HCT116 (cell line): ENCODE measurements around the gene ARVCF. TPM values are rescaled to one million over a fixed set of nuclear protein-coding genes. Genes with fewer than 3 reads are reported as not detected.
A peak's percentile ranks its signal among the peaks of the same experiment; 100 is the strongest.

Experiments used
- ATAC-seq: fragments of 200-7000 bp; cut with Tn5 transposase; 2 replicates; pipeline ENCODE4 v1.9.1; 2020; ENCODE audit warnings: mild to moderate bottlenecking, moderate library complexity
- BruUV-seq: library from RNA; stranded (reverse); fragments of 400-500 nt; replicated peaks from 2 replicates; lab custom pipeline; 2021; lab: Mats Ljungman, UMichigan
- CTCF ChIA-PET: fragments of 300-600 bp; sonication (Branson Sonifier 250); formaldehyde crosslinking; loops from one replicate; lab custom pipeline; 2021; ENCODE audit warnings: antibody characterized with exemption; lab: Charles Lee
- POLR2A ChIA-PET: fragments of 300-600, 350-600 bp; sonication (Branson Sonifier 250); formaldehyde crosslinking; loops from one replicate; lab custom pipeline; 2021; ENCODE audit warnings: antibody characterized with exemption; lab: Charles Lee
- RAD21 ChIA-PET, 2 experiments: fragments of 300-600 bp; sonication (Branson Sonifier 250); formaldehyde crosslinking; loops; one replicate each; lab custom pipeline; 2023; ENCODE audit warnings: low total read pairs in 2 of 2; ENCODE audit not compliant: uncharacterized antibody in 2 of 2, unreplicated experiment in 2 of 2, low non-redundant PET in 1 of 2; lab: Charles Lee
- DNase-seq: peaks from one replicate; pipeline ENCODE4 v3.0.0-alpha.2; 2010; ENCODE audit warnings: low read depth, low spot score
- H2AFZ ChIP-seq: fragments of 200-600 bp; shearing (Covaris generic), sonication (generic); 2 replicates; pipeline ENCODE4 v1.6.1; 2017; ENCODE audit warnings: low read depth, mixed run types, mixed read lengths, antibody characterized with exemption, low read length; ENCODE audit not compliant: poor library complexity, severe bottlenecking
- H3K27ac ChIP-seq: 2 replicates; pipeline ENCODE4 v1.5.1; 2012; ENCODE audit warnings: low read depth, low read length
- H3K27me3 ChIP-seq: fragments of 200-600 bp; sonication (generic); 2 replicates; pipeline ENCODE4 v1.6.1; 2016; ENCODE audit warnings: mixed run types, low read length, mixed read lengths; ENCODE audit not compliant: insufficient read depth
- H3K36me3 ChIP-seq, 2 experiments: fragments of 200-500 bp in 1 of 2; fragments of 200-600 bp in 1 of 2; sonication (Bioruptor generic) in 1 of 2; sonication (generic) in 1 of 2; 2 replicates each; pipeline versions ENCODE4 v1.5.1 to v1.6.1; 2014 to 2016; ENCODE audit warnings: low read length in 2 of 2, inconsistent platforms in 1 of 2, mixed read lengths in 1 of 2, mixed run types in 1 of 2; ENCODE audit not compliant: insufficient read depth in 2 of 2, control insufficient read depth in 1 of 2
- H3K4me1 ChIP-seq, 2 experiments: fragments of 200-600 bp in 1 of 2; sonication (generic) in 1 of 2; 2 replicates each; pipeline versions ENCODE4 v1.5.1 to v1.6.1; 2012 to 2017; ENCODE audit warnings: low read length in 2 of 2, inconsistent platforms in 1 of 2, mild to moderate bottlenecking in 1 of 2, mixed read lengths in 1 of 2, mixed run types in 1 of 2, moderate library complexity in 1 of 2; ENCODE audit not compliant: insufficient read depth in 2 of 2, control insufficient read depth in 1 of 2
- H3K4me2 ChIP-seq: fragments of 200-600 bp; sonication (generic); 2 replicates; pipeline ENCODE4 v1.6.1; 2017; ENCODE audit warnings: mixed run types, low read length, mixed read lengths
- H3K4me3 ChIP-seq, 2 experiments: fragments of 200-600 bp in 1 of 2; sonication (generic) in 1 of 2; replicated peaks in 1 of 2; 2 replicates each; pipeline ENCODE4 v1.5.1; 2011 to 2016; ENCODE audit warnings: low read length in 2 of 2, control low read depth in 1 of 2, low read depth in 1 of 2, mild to moderate bottlenecking in 1 of 2, mixed read lengths in 1 of 2, mixed run types in 1 of 2
- H3K79me2 ChIP-seq: fragments of 200-600 bp; sonication (generic); 2 replicates; pipeline ENCODE4 v1.6.1; 2017; ENCODE audit warnings: mild to moderate bottlenecking, mixed run types, low read length, moderate library complexity, mixed read lengths; ENCODE audit not compliant: insufficient read depth
- H3K9ac ChIP-seq: fragments of 200-600 bp; sonication (generic); 2 replicates; pipeline ENCODE4 v1.6.1; 2016; ENCODE audit warnings: low read length, mixed read lengths
- H3K9me2 ChIP-seq: fragments of 200-600 bp; sonication (generic), shearing (Covaris generic); 2 replicates; pipeline ENCODE4 v1.6.1; 2017; ENCODE audit warnings: mixed run types, mild to moderate bottlenecking, moderate library complexity; ENCODE audit not compliant: insufficient read depth
- H3K9me3 ChIP-seq, 2 experiments: fragments of 200-500 bp in 1 of 2; fragments of 200-600 bp in 1 of 2; sonication (Bioruptor generic) in 1 of 2; sonication (generic) in 1 of 2; 2 replicates each; pipeline ENCODE4 v1.6.1; 2014 to 2017; ENCODE audit warnings: low read length in 2 of 2, mixed read lengths in 2 of 2, inconsistent platforms in 1 of 2, low read depth in 1 of 2, mild to moderate bottlenecking in 1 of 2, mixed run types in 1 of 2, moderate library complexity in 1 of 2; ENCODE audit not compliant: control insufficient read depth in 1 of 2, insufficient read depth in 1 of 2
- H4K20me1 ChIP-seq: fragments of 200-600 bp; sonication (generic), shearing (Covaris generic); 2 replicates; pipeline ENCODE4 v1.6.1; 2017; ENCODE audit warnings: mixed run types, mild to moderate bottlenecking, moderate library complexity; ENCODE audit not compliant: insufficient read depth
- ELF1 ChIP-seq: IDR thresholded peaks from 2 replicates; pipeline ENCODE4 v1.6.1; 2012; ENCODE audit warnings: low read depth, borderline replicate concordance
- POLR2A ChIP-seq: IDR thresholded peaks from 2 replicates; pipeline ENCODE4 v1.7.0; 2011; ENCODE audit warnings: borderline replicate concordance; ENCODE audit not compliant: insufficient read depth, insufficient read length; ENCODE audit errors: extremely low read depth
- POLR2AphosphoS5 ChIP-seq: IDR thresholded peaks from 2 replicates; pipeline ENCODE4 v1.6.1; 2011; ENCODE audit warnings: mild to moderate bottlenecking, low read depth, low read length, moderate library complexity
- RAD21 ChIP-seq: IDR thresholded peaks from 2 replicates; pipeline ENCODE4 v1.6.1; 2012; ENCODE audit warnings: low read depth, mild to moderate bottlenecking
- SP1 ChIP-seq: IDR thresholded peaks from 2 replicates; pipeline ENCODE4 v1.6.1; 2012; ENCODE audit warnings: low read depth
- YY1 ChIP-seq: IDR thresholded peaks from 2 replicates; pipeline ENCODE4 v1.6.1; 2011; ENCODE audit warnings: low read length, low read depth, moderate library complexity, mild to moderate bottlenecking; ENCODE audit not compliant: insufficient replicate concordance; ENCODE audit errors: extremely low read depth
- ZFX ChIP-seq: fragments of 450-650 bp; IDR thresholded peaks from 2 replicates; pipeline ENCODE4 v1.6.1; 2017
- intact Hi-C: fragments of 100-400 bp; cut with micrococcal nuclease; formaldehyde crosslinking; loops from 2 replicates; pipeline ENCODE4 v1.10.0; 2022
- total RNA-seq: library from RNA; stranded (reverse); gene quantifications from one replicate; pipeline ENCODE4 v1.2.1, GENCODE V29; 2021; ENCODE audit not compliant: unreplicated experiment
- TF ChIP-seq, protein P1 (sequence below): IDR thresholded peaks from 2 replicates; pipeline ENCODE4 v1.6.1; 2012
- TF ChIP-seq, protein P2 (sequence below), 3 experiments: fragments of 200-600 bp in 1 of 3; sonication (generic) in 1 of 3; IDR thresholded peaks in 2 of 3; conservative IDR thresholded peaks in 1 of 3; 2 replicates each; pipeline ENCODE4 v1.5.1; 2012 to 2017; ENCODE audit warnings: low read depth in 2 of 3, low read length in 2 of 3, antibody characterized with exemption in 1 of 3, borderline replicate concordance in 1 of 3, control low read depth in 1 of 3, mild to moderate bottlenecking in 1 of 3, mixed read lengths in 1 of 3, mixed run types in 1 of 3, moderate library complexity in 1 of 3; ENCODE audit not compliant: insufficient read depth in 1 of 3

Gene ARVCF
- total RNA-seq, 1 experiment from 2014 or later = 42.8 TPM

DNA sequence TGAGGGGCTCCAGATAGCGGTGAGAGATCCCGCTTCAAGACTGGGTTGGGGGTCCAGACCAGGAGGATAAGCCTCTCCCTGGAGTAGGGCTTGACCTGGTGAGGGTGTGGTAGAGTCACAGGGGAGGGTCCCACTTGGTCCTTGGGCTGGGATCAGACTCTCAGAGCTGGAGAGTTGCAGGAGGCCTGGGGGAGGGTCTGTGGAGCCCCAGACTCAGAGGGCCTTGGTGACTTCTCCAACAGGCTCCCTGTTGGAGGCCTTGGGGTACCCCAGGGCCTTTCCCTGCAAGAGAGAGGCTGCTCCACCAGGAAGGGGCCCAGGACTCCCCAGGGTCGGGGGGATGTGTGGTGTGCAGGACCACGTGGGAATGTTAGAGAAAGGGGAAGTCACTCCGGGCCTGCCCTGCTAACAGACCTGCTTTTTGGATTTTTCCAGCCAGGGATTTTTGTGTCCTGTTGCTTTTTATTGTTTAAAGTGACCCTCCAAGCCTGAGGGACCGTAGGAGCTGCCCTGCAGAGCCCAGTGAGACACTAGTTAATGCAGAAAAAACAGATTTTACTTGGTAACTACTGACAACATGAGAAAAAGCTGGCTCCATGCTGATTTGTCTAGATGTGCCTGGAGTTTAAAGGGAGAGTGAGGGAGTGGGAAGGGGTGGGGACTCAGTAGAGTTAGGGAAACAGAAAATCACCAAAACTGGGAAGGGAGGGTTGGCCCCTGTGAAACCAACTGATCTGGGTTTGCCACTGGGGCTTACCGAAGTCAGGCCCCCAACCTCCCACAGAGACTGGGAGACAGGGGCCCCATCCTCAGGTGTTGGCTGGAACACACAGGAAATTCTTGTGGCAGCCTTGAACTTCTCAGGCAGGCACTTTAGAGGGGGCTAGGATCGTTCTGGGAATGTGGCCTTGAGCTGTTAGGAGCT is 74.2 kb downstream of the ARVCF start:
- RAD21 ChIA-PET = no interaction called here
- DNase-seq = no peak
- CTCF ChIA-PET = interaction anchor here (1.2 to 3.8 kb wide), 2 partner anchors 11 to 212 kb away, joined by 6 to 18 read pairs; no protein-coding TSS in a partner anchor
- 0 out of 2 replicates have a peak, but pooled peaks have one; percentile 13 for TF ChIP-seq POLR2AphosphoS5
- TF ChIP-seq ELF1 = no peak
- TF ChIP-seq, protein P1, sequence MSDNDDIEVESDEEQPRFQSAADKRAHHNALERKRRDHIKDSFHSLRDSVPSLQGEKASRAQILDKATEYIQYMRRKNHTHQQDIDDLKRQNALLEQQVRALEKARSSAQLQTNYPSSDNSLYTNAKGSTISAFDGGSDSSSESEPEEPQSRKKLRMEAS = peak; percentile 24; the same call in 1 of the 2 replicates
- TF ChIP-seq, all 23 proteins: peak for 2
- Histone ChIP-seq H3K9me2 (no peaks in the 10 kb centered on the region), H3K27me3 (no peaks in the 10 kb centered on the region), H3K4me2 (peak overlapping the region; percentile 89), H3K4me3 (peak overlapping the region; percentile 74 to 80), H3K27ac (peak overlapping the region; percentile 96), H3K4me1 (peaks cover 19 to 29% of the 10 kb centered on the region in 2 experiments), H3K9me3 (no peaks in the 10 kb centered on the region), H2AFZ (no peak overlapping the region), H3K9ac (peak overlapping the region; percentile 98), H4K20me1 (no peaks in the 10 kb centered on the region), H3K79me2 (peaks cover 59% of the 10 kb centered on the region), H3K36me3 (peaks cover 0 to 4% of the 10 kb centered on the region in 2 experiments; a peak in 1 of 4 replicates)
- intact Hi-C loops = no loop called here
- BruUV-seq = TSS peak; percentile 68
- peak; percentile 40 for ATAC-seq
- POLR2A ChIA-PET = interaction anchor here (0.8 to 1.6 kb wide), 2 partner anchors 9 to 11 kb away, joined by 4 to 6 read pairs; no protein-coding TSS in a partner anchor

DNA sequence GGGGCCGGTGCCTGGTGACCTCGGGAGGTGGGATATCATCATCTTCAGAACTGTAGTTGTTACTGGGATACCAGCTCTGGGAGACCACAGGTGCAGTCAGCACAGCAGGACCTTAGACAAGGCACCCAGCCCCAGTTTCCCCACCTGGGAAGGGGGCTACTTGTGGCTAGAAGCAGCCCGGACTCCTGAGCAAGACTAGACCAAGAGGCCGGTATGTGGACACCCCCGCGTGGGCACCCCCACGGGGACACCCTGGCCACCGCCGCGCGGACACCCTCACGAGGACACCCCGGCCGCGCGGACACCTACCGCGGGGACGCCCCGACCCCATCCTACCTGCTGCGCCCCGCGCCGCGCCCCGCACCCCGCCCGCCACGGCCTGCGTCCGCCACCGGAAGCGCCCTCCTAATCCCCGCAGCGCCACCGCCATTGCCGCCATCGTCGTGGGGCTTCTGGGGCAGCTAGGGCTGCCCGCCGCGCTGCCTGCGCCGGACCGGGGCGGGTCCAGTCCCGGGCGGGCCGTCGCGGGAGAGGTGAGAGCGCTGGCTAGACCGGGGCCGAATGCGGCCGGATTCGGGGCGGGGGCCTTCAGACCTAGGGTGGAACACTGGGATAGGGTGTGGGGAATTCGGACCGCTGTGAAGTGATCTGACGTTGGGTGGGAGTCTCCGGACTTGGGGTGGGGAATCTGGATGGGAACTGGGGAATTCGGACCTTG is 75.1 kb downstream of the ARVCF start, which contains the start of the genes COMT and TXNRD2:
TSS of gene COMT (plus strand) at position 408 of the 718 bp plus-strand sequence. CDS start 20,755 bp downstream, outside the sequence.
TSS of gene TXNRD2 (minus strand) at position 454 of the 718 bp plus-strand sequence. CDS start at position 439, 15 bp downstream.
- Histone ChIP-seq H4K20me1 (no peaks in the 10 kb centered on the region), H2AFZ (no peak within 1 kb of the TSS), H3K9me2 (no peaks in the 10 kb centered on the region), H3K27ac (peak within 1 kb of the TSS; percentile 96), H3K4me3 (peak within 1 kb of the TSS; percentile 74 to 80), H3K27me3 (no peaks in the 10 kb centered on the region), H3K9ac (peak within 1 kb of the TSS; percentile 98), H3K4me2 (peak within 1 kb of the TSS; percentile 89), H3K79me2 (peaks cover 58% of the 10 kb centered on the region), H3K4me1 (peaks cover 19 to 27% of the 10 kb centered on the region in 2 experiments), H3K36me3 (peaks cover 0 to 6% of the 10 kb centered on the region in 2 experiments; a peak in 1 of 4 replicates), H3K9me3 (no peaks in the 10 kb centered on the region)
- CTCF ChIA-PET = interaction anchor here (3.8 kb wide), 1 partner anchor 12 kb away, joined by 18 read pairs; no protein-coding TSS in a partner anchor
- DNase-seq = no peak
- RAD21 ChIA-PET = no interaction called here
- POLR2A ChIA-PET = interaction anchor here (0.8 kb wide), 1 partner anchor 12 kb away, joined by 4 read pairs; no protein-coding TSS in a partner anchor
- peak; percentile 83 for ATAC-seq
- intact Hi-C loops = no loop called here
- no TSS peak for BruUV-seq
- peak; percentile 56 for TF ChIP-seq POLR2A
- TF ChIP-seq, protein P2, sequence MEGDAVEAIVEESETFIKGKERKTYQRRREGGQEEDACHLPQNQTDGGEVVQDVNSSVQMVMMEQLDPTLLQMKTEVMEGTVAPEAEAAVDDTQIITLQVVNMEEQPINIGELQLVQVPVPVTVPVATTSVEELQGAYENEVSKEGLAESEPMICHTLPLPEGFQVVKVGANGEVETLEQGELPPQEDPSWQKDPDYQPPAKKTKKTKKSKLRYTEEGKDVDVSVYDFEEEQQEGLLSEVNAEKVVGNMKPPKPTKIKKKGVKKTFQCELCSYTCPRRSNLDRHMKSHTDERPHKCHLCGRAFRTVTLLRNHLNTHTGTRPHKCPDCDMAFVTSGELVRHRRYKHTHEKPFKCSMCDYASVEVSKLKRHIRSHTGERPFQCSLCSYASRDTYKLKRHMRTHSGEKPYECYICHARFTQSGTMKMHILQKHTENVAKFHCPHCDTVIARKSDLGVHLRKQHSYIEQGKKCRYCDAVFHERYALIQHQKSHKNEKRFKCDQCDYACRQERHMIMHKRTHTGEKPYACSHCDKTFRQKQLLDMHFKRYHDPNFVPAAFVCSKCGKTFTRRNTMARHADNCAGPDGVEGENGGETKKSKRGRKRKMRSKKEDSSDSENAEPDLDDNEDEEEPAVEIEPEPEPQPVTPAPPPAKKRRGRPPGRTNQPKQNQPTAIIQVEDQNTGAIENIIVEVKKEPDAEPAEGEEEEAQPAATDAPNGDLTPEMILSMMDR (IDR thresholded peaks at IDR 0.05 in 2 of 3, conservative IDR thresholded peaks at IDR 0.05 in 1 of 3; ENCODE audit: borderline replicate concordance in 1 of 3, insufficient read depth in 1 of 3, low read depth in 2 of 3, low read length in 2 of 3) = no peak
- no peak for TF ChIP-seq RAD21
- peak; percentile 91 for TF ChIP-seq YY1
- TF ChIP-seq POLR2AphosphoS5 = peak; percentile 83
- TF ChIP-seq SP1 = no peak
- TF ChIP-seq ZFX = peak; percentile 58
